Stimulated activated CD8-positive, alpha-beta memory T cell treated with anti-CD3 and anti-CD28 coated beads, Interleukin-7, amount 100 ng/mL, for 1 hour (primary cell): ENCODE data around the gene PPP1R14C.

Experiments used
- DNase-seq, 2 donors: peaks; one replicate each; pipeline ENCODE4 v3.0.0-alpha.2; 2020; ENCODE audit warnings: low read depth in 2 of 2

The PPP1R14C gene

GRCh38 chr6:150194195-150194594 is 51.4 kb downstream of the PPP1R14C start:
- no peak for DNase-seq

- DNase-seq, result no peak
Measured at GRCh38 chr6:150195996-150196417, 53.2 kb downstream of the PPP1R14C start.

GRCh38 chr6:150196942-150197745 is 54.3 kb downstream of the PPP1R14C start:
- DNase-seq, result no peak

GRCh38 chr6:150198532-150198931 is 55.7 kb downstream of the PPP1R14C start:
- DNase-seq, result no peak

GRCh38 chr6:150199241-150199640 is 56.4 kb downstream of the PPP1R14C start:
- no peak for DNase-seq

DNA sequence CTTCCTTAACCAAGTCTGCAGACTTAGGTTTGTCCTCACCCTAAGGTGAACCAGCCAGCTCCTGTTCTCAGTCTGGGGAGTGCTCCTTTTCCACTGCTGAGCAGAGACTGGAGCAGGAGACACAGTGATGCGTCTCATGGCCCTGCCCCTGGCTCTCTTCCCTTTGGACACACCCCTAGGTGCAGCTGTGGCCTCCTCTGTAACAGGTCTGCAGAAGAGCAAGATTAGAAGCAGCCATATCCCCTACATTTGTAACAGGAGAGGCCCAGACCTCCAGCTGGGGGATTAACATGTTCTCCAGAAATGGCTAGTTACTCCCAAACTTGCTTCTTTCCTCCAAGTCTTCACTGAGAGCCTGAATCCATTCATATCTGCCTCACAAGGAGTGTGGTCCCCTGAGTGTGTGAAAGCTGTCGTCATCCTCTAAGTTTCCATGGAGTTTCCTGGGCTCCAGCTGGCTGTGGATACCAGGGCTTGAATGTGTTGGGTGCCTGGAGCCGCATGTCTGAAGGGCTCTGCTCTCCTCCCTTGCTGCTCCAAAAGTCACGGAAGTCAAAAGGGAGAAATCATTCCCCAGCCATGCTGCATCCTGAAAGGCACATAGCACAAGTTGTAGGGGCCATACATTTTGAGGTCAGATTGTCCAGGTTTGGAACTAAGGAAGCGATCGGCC is 57.7 kb downstream of the PPP1R14C start:
- DNase-seq, result no peak

DNA sequence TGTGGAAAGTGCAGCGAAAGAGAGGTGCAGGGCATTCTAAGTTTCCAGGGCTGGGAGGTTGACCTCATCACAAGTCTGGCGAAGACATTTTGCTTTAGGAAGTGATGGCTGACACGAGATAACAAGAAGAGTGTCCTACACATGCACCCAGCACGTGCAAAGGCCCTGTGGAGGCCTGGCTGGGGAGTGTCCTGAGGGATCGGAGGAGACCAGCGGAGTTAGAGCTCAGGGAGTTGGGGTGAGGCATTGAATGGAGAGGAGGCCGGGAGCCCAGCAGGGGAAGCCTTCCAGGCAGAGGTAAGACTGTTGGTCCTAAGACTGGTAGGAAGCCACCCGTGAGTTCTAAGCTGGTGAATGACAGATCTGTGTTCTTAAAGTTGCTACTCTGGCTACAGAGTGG is 58.4 kb downstream of the PPP1R14C start:
- DNase-seq, result no peak

DNA sequence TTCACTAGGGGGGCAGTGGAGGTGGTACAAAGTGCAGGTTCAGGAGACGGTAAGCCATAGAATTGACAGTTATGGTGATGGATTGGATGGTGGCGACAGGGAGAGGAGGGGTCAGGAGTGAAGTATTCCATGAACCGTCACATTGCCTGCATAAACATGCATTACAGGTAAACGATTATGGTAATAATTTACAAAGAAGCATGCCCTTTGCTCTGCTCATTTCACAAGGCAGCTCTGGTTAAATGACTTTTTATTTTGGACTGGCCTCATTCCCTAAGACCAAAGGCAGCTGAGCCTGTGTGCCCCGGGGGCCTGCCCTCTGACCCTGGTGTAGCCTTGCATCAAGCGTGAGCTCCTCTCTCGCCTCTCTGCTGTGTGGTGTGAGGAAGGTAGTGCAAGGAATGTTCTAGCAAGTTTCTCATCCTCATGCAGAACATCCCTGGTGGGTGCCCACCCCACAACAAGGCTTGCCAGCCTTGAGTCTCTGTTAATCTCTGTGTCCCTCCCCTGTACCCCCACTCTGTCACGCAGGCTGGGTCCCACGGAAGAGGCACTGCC is 59.0 kb downstream of the PPP1R14C start:
- no peak for DNase-seq

DNA sequence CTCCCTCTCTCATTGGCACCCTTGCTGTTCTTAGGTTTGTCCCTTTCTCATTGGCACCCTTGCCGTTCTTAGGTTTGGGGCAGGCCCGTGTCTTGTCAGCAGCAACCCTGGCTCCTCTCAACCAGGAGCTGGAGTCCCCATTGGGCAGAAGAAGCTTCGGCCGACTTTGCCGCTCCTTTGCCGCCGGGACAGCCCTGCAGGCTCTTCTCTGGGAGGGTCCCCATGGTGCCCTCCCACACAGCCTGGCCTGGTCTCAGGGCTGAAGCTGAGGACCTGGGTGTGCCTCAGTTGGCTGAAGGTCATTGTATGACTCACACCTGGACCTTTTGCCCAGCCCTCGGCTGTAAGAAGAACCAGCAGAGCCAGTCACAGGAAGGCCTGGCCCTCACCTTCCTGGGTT is 59.6 kb downstream of the PPP1R14C start:
- DNase-seq, result no peak

- no peak for DNase-seq
Measured at GRCh38 chr6:150202934-150203333, 60.1 kb downstream of the PPP1R14C start.

GRCh38 chr6:150203378-150203777 is 60.5 kb downstream of the PPP1R14C start:
- no peak for DNase-seq

DNA sequence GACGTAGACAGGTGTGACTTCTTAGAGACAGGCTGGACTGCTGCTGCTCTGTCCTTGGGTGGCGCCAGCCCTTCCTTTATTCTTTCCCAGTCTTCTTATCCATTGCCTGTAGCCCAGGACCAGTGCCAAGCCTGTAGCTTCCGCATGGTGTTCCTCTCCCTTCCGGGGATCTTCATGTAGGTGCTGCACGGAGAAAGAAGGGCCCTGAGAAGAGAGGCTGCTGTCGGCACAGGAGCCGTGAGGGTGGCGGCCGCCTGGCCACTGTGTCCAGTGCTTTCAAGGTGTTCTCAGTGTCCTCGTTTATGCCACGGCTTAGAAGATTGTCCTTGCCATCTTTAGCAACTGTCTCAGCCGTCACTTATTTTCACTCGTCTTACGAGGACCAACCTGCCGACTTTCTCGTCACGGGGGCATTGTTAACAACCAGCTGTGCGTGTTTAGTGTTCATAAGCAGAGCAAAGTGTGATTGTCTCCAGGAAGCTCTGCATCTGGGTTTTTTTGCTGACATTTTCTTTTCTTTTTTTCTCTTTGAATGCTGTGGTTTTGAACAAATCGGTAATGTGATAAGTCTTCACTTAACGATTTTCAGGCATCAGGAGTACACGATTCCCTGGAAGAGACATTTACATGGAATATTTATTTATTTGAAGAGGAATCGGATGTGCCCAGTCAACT is 61.2 kb downstream of the PPP1R14C start:
- DNase-seq, result no peak

- DNase-seq, result no peak
Measured at GRCh38 chr6:150204705-150205472, 62.0 kb downstream of the PPP1R14C start.

- no peak for DNase-seq
Measured at GRCh38 chr6:150207931-150208570, 65.2 kb downstream of the PPP1R14C start.

DNA sequence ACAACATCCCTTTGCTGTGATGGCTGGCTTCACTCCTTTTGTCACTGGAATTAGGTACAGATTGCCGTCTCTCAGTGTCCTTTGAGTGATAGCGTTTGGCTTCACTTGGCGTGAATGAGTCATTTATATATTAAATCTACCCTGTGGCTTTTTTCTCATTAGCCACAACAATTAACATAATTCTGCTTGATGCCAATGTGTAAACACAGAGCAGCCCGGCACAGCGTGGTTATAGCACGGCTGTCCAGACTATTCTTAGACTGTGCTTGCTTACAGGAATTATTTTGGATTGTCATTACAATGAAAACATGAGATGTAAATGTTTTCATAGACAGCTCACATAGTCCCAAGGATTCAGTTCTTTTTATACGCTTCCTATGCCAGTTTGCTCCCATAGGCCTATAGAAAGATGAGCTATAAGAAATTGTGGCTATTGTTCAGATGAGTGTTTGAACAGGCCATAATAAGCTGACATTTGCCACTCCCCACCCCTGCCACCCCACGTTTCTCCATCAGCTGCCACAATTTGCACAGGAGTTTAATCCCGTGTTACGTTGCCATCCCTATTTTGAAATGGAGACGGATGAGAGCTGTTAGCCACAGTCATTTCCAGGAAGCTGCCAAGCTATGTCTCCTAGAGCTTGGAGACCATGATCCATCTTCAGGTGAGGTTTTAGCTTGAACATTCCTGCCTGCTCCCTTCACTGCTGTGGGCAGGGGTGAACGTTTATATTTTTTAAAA is 65.9 kb downstream of the PPP1R14C start:
- no peak for DNase-seq

DNA sequence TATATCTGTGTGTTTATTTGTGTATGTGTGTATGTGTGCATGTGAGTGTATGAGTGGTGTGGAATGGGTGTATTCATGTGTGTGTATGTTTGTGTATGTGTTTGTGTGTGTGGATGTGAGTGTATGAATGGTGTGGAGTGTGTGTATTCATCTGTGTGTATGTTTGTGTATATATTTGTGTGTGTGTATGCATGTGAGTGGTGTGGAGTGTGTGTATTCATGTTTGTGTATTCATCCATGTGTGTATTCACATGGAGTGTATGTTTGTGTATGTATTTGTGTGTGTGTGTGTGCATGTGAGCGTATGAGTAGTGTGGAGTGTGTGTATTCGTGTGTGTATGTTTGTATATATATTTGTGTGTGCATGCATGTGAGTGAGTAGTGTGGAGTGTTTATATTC is 66.6 kb downstream of the PPP1R14C start:
- no peak for DNase-seq

DNA sequence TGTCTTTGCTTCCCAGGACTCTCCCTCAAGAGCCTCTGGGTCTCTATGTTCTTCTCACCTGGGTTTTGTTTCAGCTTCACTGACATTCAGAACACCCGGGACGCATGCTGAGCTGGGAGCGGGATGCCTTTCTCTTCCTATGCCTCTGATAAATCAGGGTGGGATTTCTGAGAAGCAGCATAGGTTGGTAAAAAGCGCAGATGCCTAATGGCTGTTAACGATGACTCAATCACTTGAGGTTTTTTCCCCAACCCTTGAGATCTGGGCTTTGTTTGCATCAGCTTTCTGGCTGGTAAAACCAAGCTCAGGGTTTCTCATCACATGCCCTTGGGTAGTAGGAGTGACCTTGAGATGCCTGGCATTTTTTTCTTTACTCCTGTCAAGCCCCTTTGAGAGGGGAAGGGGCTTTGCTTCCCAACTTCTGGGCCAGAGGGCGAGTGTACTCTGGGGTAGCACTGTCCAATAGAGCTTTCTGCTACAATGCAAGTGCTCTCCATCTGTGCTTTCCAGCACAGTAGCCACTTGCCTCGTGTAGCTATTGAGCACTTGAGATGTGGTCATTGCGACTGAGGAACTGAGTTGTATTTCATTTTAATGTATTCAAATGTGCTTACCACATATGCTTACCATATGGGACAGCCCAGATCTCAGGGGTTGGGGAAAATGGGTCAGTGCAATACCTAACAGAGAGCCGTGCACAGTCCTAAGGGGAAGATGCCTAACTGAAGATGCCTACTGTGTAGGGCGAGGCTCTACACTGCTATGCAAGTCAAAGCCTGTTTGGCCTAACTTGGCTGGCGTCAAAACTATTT is 69.1 kb downstream of the PPP1R14C start:
- DNase-seq, result no peak

DNA sequence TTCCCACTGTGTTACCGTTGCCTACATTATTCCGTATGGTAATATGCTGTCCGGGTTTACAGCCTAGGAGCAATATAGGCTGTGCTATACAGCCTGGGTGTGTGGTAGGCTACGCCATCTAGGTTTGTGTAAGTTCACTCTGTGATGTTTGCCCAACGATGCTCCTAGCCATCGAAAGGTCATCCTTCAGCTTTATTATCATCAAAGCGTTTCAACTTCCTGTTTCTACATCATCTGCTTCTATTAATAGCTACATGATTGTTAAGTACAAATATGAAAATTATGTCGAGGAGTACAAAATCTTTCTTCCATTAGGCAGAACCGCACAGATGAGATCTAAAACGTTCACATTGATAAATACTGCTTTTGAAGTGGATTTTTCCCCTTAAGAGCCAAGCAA is 69.9 kb downstream of the PPP1R14C start:
- no peak for DNase-seq

GRCh38 chr6:150213301-150213700 is 70.5 kb downstream of the PPP1R14C start:
- DNase-seq, result no peak

- DNase-seq, result no peak
Measured at GRCh38 chr6:150214310-150214709, 71.5 kb downstream of the PPP1R14C start.
